Measurements from ENCODE around the gene RARG.
"Not testable (repeated sequence)": the region's sequence is repeated elsewhere in the genome, so short reads cannot be mapped to it uniquely, and the experiment has no call there.

RARG gene

GRCh38 chr12:53169644-53170043, 62.4 kb downstream of the RARG start:
- ATAC-seq (no peak), DNase-seq (no peak)

DNA sequence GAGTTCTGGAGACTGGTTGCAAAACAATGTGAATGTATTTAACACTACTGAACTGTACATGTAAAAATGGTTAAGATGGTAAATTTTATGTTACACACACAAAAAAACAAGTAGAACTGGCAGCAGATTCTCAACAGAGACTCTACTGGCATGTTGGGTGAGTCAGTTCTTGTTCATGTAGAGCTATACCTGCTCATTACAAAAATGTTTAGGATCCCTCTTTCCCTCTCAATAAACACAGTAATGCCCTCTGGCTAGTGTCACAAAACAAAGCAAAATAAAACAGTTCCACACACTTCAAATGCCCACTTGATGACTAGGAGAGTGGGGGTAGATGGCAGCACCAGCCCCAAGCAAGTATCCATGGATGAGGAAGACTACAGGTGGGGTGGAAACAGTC, 65.2 kb downstream of the RARG start:
- no peak for DNase-seq
- ATAC-seq, result no peak

DNA sequence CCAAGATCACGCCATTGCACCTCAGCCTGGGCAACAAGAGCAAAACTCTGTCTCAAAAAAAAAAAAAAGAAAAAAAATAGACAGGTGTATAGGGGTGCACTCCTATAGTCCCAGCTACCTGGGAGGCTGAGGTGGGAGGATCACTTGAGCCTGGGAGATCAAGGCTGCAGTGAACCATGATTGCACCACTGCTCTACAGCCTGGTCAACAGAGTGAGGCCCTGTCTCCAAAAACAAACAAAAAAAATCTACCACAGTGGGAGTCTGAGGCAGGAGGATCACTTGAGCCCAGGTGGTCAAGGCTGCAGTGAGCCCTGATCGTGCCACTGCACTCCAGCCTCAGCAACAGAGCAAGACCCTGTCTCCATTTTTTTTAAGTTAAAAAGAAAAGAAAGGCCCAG, 69.0 kb downstream of the RARG start:
- DNase-seq, ATAC-seq: not testable (repeated sequence)

DNA sequence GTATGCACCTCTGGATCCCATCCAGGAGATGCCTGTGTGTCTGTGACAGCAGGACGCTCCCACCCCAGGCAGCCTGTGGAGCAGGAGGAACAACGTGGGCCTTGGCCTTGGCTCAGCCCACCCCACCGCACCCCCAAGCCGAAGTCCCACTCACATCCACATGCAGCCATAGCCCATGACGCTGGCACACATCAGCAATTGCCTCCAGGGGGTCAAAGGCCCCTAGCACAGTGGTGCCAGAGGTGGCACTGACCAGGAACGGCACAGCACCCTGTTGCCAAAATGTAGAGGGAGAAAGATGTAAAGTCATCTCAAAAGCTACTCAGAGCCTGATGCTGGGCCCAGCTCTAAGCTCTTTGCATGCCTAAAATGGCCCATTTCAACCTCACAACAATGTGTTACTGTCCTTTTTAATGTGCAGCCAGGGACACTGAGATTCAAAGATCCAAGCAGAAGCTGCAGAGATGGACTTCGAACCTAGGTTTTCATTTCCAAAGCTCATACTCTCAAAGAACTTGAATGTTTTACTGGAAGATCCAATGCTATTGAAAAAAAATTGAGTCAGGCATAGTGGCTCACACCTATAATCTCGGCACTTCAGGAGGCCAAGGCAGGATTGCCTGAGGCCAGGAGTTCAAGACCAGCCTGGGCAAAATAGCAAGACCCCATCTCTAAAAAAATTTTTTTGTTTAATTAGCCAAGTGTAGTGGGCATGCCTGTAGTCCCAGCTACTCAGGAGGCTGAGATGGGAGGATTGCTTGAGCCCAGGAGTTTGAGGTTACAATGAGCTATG, 70.7 kb downstream of the RARG start:
- ATAC-seq, result no peak

DNA sequence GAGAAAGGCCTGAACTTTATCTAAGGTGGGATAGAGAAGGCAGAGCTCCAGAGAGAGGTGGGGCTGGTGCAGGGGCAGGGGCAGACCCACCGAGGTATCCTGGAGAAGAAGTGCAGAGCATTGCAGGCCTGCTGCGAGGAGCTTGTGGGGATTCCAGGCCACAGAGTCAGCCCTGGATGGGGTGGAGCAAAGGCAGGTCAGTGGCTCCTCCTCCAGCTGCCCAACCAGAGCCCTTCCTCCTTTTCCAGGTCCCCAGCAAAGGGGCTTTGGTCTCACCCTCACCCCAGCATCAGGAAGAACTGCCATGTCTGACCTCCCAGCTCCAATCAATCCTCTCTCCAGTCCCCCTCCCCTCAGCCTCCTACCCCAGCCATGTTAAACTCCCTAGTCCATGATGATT, 71.3 kb downstream of the RARG start:
- ATAC-seq (no peak), DNase-seq (no peak)

More for the DNA sequence above, 70.7 kb downstream of the RARG start:
- DNase-seq, result no peak

All from stimulated activated naive CD8-positive, alpha-beta T cell treated with anti-CD3 and anti-CD28 coated beads, Interleukin-15, Interleukin-2, amounts not matched to agents 100 U/mL and 50 U/mL, for 24 hours (primary cell).